ENCODE data around the gene ELF2. TPM values are rescaled to one million over a fixed set of nuclear protein-coding genes. Genes with fewer than 3 reads are reported as not detected.

The ELF2 gene
- total and polyA plus RNA-seq, 2 of the 8 experiments (the other 6 are each of a cell fraction or from before 2014, with no cell fraction given): 21.1 to 44.3 TPM

- TF ChIP-seq CHD7 (IDR thresholded peaks at IDR 0.05; ENCODE audit: insufficient replicate concordance, low read length) (no peak), KDM4A (IDR thresholded peaks at IDR 0.05; ENCODE audit: low read depth, low read length, severe bottlenecking) (no peak), NANOG (IDR thresholded peaks at IDR 0.05; ENCODE audit: insufficient read depth, low read depth, low read length, poor library complexity, severe bottlenecking) (no peak), ASH2L (IDR thresholded peaks at IDR 0.05; ENCODE audit: low read length) (no peak)
These were observed 13.0 kb upstream of the ELF2 start (continued) for GRCh38 chr4:139189972-139190371.
